GM21515 (cell line): Measurements from ENCODE around the gene AMPD1.

Experiments used
- ATAC-seq: cut with Tn5 transposase; IDR thresholded peaks from one replicate; pipeline ENCODE4 v1.9.1; 2021; ENCODE audit not compliant: unreplicated experiment

The AMPD1 gene

GRCh38 chr1:114700036-114700600 lies 4.8 kb upstream of the AMPD1 start:
- no peak for ATAC-seq

- ATAC-seq, result no peak
Observed at GRCh38 chr1:114696810-114697209, 1.5 kb upstream of the AMPD1 start.

GRCh38 chr1:114694540-114695310 lies 621 bp downstream of the AMPD1 start:
- ATAC-seq, result no peak

GRCh38 chr1:114692947-114693346 lies 2.4 kb downstream of the AMPD1 start:
- ATAC-seq, result no peak

GRCh38 chr1:114691061-114691460 lies 4.3 kb downstream of the AMPD1 start:
- no peak for ATAC-seq

- no peak for ATAC-seq
Observed at GRCh38 chr1:114690148-114690547, 5.2 kb downstream of the AMPD1 start.

GRCh38 chr1:114688526-114688925 lies 6.8 kb downstream of the AMPD1 start:
- no peak for ATAC-seq

- ATAC-seq, result no peak
Observed at GRCh38 chr1:114685851-114686250, 9.5 kb downstream of the AMPD1 start.

GRCh38 chr1:114677691-114678090 lies 17.7 kb downstream of the AMPD1 start:
- no peak for ATAC-seq

- no peak for ATAC-seq
Observed at GRCh38 chr1:114676115-114676514, 19.2 kb downstream of the AMPD1 start.

GRCh38 chr1:114671939-114672275 lies 23.4 kb downstream of the AMPD1 start:
- no peak for ATAC-seq

GRCh38 chr1:114671011-114671938 lies 24.1 kb downstream of the AMPD1 start:
- ATAC-seq, result no peak

- peak; percentile 98 for ATAC-seq
Observed at GRCh38 chr1:114670083-114671010, 25.0 kb downstream of the AMPD1 start.

GRCh38 chr1:114669562-114670082 lies 25.7 kb downstream of the AMPD1 start, which contains the start of gene DENND2C:
Gene DENND2C (minus strand): TSS chr1:114670049. CDS start chr1:114625984, 44,065 bp downstream.
- ATAC-seq, result peak; percentile 62

GRCh38 chr1:114668784-114669561 lies 26.4 kb downstream of the AMPD1 start:
- ATAC-seq, result no peak

- ATAC-seq, result no peak
Observed at GRCh38 chr1:114668373-114668772, 27.0 kb downstream of the AMPD1 start.

GRCh38 chr1:114666954-114667353 lies 28.4 kb downstream of the AMPD1 start:
- ATAC-seq, result no peak

- ATAC-seq, result no peak
Observed at GRCh38 chr1:114660238-114660637, 35.1 kb downstream of the AMPD1 start.

- ATAC-seq, result no peak
Observed at GRCh38 chr1:114651893-114652292, 43.5 kb downstream of the AMPD1 start.

- no peak for ATAC-seq
Observed at GRCh38 chr1:114648503-114648902, 46.8 kb downstream of the AMPD1 start.
